OCI-LY3 (cell line): Measurements from ENCODE around the gene CHD2.
"Not testable (repeated sequence)": the region's sequence is repeated elsewhere in the genome, so short reads cannot be mapped to it uniquely, and the experiment has no call there.

Experiments
- H2AFZ ChIP-seq: fragments of 200-600, 300-600 bp; shearing (Covaris generic); 2 replicates; pipeline ENCODE4 v1.6.0; 2014; ENCODE audit warnings: antibody characterized with exemption, low read depth, low read length
- H3K27ac ChIP-seq: fragments of 200-600, 300-600 bp; sonication (generic); 2 replicates; pipeline ENCODE4 v1.5.1; 2014; ENCODE audit warnings: mild to moderate bottlenecking, low read length, moderate library complexity, mixed read lengths
- H3K27me3 ChIP-seq: fragments of 200-600, 300-600 bp; sonication (generic); 2 replicates; pipeline ENCODE4 v1.6.1; 2014; ENCODE audit warnings: low read depth, low read length, mixed read lengths
- H3K36me3 ChIP-seq: fragments of 200-600, 300-600 bp; sonication (generic); replicated peaks from 2 replicates; pipeline ENCODE3; 2014; ENCODE audit warnings: low read depth, low read length, mixed read lengths
- H3K4me1 ChIP-seq: fragments of 300-600, 200-600 bp; sonication (generic); 2 replicates; pipeline ENCODE4 v1.6.1; 2014; ENCODE audit warnings: low read length, mixed read lengths
- H3K4me2 ChIP-seq: fragments of 200-600, 300-600 bp; sonication (generic); 2 replicates; pipeline ENCODE4 v1.6.1; 2014; ENCODE audit warnings: low read length, mixed read lengths
- H3K4me3 ChIP-seq: fragments of 300-600, 200-600 bp; sonication (generic); 2 replicates; pipeline ENCODE4 v1.5.1; 2014; ENCODE audit warnings: antibody characterized with exemption, mild to moderate bottlenecking, low read length, moderate library complexity
- H3K79me2 ChIP-seq: fragments of 300-600, 200-600 bp; shearing (Covaris generic); 2 replicates; pipeline ENCODE4 v1.6.1; 2014; ENCODE audit warnings: mild to moderate bottlenecking, low read length, mixed read lengths
- H3K9ac ChIP-seq: fragments of 300-600, 200-600 bp; shearing (Covaris generic); 2 replicates; pipeline ENCODE4 v1.6.0; 2014; ENCODE audit warnings: mild to moderate bottlenecking, low read length, moderate library complexity
- H3K9me3 ChIP-seq: fragments of 200-600, 300-600 bp; shearing (Covaris generic); 2 replicates; pipeline ENCODE4 v1.6.1; 2014; ENCODE audit warnings: low read length, mixed read lengths; ENCODE audit not compliant: insufficient read depth
- H4K20me1 ChIP-seq: fragments of 200-600, 300-600 bp; sonication (generic); 2 replicates; pipeline ENCODE4 v1.6.1; 2016; ENCODE audit warnings: low read length, mixed read lengths; ENCODE audit not compliant: insufficient read depth
- EZH2phosphoT487 ChIP-seq: fragments of 200-600 bp; shearing (Covaris generic); IDR thresholded peaks from 2 replicates; pipeline ENCODE4 v1.6.1; 2018; ENCODE audit warnings: antibody characterized with exemption, mixed run types, low read depth
- TF ChIP-seq, protein P1 (sequence below): fragments of 200-600, 300-600 bp; sonication (generic); IDR thresholded peaks from 2 replicates; pipeline ENCODE4 v1.5.1; 2014; ENCODE audit warnings: antibody characterized with exemption, low read length, low read depth

Gene CHD2

DNA sequence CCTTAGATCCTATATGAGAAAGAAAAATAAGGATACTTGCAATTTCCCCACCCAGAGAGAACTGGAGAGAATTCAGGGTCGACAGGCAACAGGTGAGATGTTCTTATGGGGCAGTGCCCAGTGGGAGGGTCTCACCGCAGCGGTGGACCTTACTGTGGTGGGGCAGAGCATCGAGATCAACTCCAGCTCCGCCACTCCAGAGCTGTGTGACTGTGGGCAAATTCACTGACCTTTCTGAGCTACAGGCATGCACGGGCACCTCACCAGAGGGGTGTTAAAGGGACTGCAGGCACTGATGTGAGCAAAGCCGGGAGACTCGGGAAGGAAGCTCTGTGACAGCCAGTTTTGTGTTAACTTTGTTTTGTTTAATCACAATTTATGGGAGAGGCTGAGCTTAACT lies 158.0 kb downstream of the CHD2 start:
- Histone ChIP-seq H3K4me3 (no peak overlapping the region), H3K4me2 (no peak overlapping the region), H3K79me2 (no peaks in the 10 kb centered on the region), H3K4me1 (no peaks in the 10 kb centered on the region), H3K9ac (no peak overlapping the region), H3K27me3 (peaks cover 13% of the 10 kb centered on the region), H3K27ac (no peak overlapping the region), H4K20me1 (no peaks in the 10 kb centered on the region), H2AFZ (no peak overlapping the region), H3K9me3 (no peaks in the 10 kb centered on the region), H3K36me3 (no peaks in the 10 kb centered on the region)
- TF ChIP-seq EZH2phosphoT487 = no peak
- TF ChIP-seq, protein P1, sequence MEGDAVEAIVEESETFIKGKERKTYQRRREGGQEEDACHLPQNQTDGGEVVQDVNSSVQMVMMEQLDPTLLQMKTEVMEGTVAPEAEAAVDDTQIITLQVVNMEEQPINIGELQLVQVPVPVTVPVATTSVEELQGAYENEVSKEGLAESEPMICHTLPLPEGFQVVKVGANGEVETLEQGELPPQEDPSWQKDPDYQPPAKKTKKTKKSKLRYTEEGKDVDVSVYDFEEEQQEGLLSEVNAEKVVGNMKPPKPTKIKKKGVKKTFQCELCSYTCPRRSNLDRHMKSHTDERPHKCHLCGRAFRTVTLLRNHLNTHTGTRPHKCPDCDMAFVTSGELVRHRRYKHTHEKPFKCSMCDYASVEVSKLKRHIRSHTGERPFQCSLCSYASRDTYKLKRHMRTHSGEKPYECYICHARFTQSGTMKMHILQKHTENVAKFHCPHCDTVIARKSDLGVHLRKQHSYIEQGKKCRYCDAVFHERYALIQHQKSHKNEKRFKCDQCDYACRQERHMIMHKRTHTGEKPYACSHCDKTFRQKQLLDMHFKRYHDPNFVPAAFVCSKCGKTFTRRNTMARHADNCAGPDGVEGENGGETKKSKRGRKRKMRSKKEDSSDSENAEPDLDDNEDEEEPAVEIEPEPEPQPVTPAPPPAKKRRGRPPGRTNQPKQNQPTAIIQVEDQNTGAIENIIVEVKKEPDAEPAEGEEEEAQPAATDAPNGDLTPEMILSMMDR = no peak

DNA sequence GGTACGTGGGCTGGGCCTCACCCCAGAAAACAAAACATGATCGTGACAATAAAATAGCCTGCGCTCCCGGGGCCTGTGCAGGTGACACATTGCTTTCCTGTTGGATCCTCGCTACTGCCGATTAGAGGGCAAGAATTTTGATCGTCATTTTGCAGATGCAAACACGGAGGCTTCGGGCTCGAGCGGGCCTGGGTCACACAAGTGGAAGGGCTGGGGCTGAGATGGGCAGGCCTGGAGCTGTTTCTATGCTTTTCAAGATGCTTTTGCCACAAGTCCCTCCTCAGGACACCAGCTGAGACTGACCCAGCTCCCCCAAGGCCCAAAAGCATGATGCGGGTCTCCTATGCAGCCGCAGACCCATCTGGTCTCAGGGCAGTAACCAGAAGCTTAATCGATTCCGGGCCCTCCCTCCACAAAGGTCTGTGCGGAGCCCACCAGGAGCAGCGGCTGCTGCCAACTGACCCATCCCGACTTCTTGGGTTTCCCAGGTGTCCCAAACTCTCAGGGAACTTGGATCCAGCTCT lies 158.8 kb downstream of the CHD2 start:
- H3K36me3 ChIP-seq = no peaks in the 10 kb centered on the region
- H3K9ac ChIP-seq = no peak overlapping the region

DNA sequence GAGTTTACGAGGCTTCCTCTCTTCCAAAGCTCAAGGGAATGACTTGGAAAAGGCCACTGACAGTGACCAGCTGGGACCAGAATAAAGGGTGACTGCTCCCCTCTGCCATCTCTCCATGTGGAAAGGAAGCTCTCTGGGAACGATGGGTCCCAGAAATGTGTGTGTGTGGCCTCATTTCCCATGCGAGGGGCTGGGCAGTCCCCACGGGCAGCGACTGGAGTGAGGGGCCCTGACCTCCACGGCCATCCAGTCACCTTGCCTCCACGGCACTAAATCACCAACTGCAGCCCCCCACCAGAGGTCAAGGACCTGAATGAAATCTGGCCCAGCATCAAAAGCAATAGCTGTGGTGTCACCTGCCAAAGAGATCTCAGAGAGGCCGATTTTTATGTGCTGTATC lies 159.3 kb downstream of the CHD2 start:
- H2AFZ ChIP-seq = no peak overlapping the region
- no peaks in the 10 kb centered on the region for H3K4me1 ChIP-seq
- no peak overlapping the region for H3K4me3 ChIP-seq
- no peak overlapping the region for H3K27ac ChIP-seq
- H3K36me3 ChIP-seq = no peaks in the 10 kb centered on the region
- no peak overlapping the region for H3K9ac ChIP-seq
- H3K4me2 ChIP-seq = no peak overlapping the region
- peaks cover 23% of the 10 kb centered on the region for H3K27me3 ChIP-seq
- no peaks in the 10 kb centered on the region for H3K79me2 ChIP-seq
- TF ChIP-seq, protein P1 = no peak
- TF ChIP-seq EZH2phosphoT487 = no peak
- H3K9me3 ChIP-seq = no peaks in the 10 kb centered on the region
- no peaks in the 10 kb centered on the region for H4K20me1 ChIP-seq

More for the DNA sequence above, 158.8 kb downstream of the CHD2 start:
- Histone ChIP-seq H3K27ac (no peak overlapping the region), H2AFZ (no peak overlapping the region), H3K9me3 (no peaks in the 10 kb centered on the region), H3K4me2 (no peak overlapping the region), H3K4me3 (no peak overlapping the region), H3K79me2 (no peaks in the 10 kb centered on the region), H4K20me1 (no peaks in the 10 kb centered on the region), H3K4me1 (no peaks in the 10 kb centered on the region), H3K27me3 (peaks cover 21% of the 10 kb centered on the region)
- no peak for TF ChIP-seq EZH2phosphoT487
- TF ChIP-seq, protein P1 = no peak

DNA sequence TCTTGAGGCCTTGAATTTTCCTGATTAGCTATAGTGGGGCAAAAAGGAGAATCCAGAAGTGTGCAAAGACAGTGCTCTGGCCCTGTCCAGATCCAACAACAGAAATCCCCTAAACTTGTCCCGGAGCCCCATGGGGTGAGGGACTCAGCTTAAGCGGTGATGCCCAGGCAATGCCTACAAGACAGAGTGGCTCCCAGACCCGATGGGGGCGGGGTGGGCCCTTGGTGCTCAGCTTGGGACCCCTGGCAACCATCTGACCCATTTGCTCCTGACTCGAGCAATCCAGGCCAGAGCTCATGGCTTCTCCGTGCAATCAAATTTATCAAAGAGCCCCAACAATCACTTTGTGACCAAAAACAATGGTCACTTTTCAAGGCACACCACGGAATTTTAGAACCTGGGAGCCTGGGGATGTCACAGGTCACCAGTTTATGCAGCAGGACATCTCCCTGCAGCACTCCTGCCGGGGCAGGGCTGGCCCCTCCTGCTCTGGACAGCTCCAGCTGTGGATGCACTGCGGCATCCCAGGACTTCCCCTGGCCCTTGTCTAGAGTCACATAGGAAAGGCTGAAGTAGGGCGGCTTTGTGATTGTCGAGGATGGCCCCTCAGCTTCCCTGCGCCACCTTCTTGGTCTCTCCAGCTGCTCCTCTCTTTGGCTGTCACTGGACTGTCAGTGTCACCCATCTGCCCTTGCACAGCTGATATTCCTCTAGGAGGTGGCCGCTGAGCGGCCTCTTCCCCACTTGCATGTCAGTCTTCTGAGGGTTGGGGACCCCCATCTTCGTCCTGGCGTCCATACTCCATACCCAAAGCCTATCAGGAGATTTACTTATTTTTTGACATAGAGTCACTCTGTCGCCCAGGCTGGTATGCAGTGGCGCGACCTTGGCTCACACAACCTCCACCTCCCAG lies 160.5 kb downstream of the CHD2 start:
- no peak overlapping the region for H3K27ac ChIP-seq
- H3K27me3 ChIP-seq = peaks cover 26% of the 10 kb centered on the region
- H3K79me2 ChIP-seq = no peaks in the 10 kb centered on the region
- no peaks in the 10 kb centered on the region for H3K36me3 ChIP-seq
- no peaks in the 10 kb centered on the region for H4K20me1 ChIP-seq
- H3K9me3 ChIP-seq = no peaks in the 10 kb centered on the region
- no peak overlapping the region for H2AFZ ChIP-seq
- no peaks in the 10 kb centered on the region for H3K4me1 ChIP-seq
- no peak overlapping the region for H3K9ac ChIP-seq
- no peak overlapping the region for H3K4me3 ChIP-seq
- TF ChIP-seq EZH2phosphoT487 = no peak
- TF ChIP-seq, protein P1 = no peak
- no peak overlapping the region for H3K4me2 ChIP-seq

DNA sequence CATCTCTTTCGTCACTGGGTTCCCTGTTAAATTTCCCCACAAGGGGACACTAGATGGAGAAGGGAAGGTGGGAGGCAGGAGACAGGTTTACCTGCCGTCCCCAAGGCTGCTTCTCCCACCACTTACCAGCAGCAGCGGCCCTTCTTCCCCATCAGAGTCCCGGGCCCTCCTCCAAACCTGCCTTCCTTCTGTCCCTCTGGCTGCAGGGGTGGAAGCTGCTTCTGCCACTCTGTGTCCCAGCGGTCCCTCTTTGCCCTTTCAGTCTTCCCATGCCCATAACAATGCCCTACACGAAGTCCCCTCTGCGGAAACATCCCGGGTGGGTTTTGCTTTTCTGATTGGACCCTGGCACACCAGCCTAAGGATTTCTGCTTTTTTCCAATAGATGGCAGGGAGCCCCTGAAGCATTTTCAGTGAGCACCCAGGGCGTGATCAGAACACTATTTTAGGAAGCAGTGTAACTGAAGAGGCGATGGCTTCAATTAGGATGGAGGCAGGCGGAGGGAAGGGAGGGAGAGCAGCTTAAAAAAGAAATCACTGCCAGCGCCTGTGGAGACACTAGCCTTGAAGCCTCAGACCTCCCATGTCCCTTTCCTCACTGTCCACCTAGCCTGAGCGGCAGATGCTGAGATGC lies 162.6 kb downstream of the CHD2 start:
- not testable (repeated sequence) for H3K9ac ChIP-seq, H3K79me2 ChIP-seq, H3K36me3 ChIP-seq, H3K9me3 ChIP-seq, H3K4me1 ChIP-seq, H3K27ac ChIP-seq, H2AFZ ChIP-seq, H3K4me2 ChIP-seq, H4K20me1 ChIP-seq, H3K4me3 ChIP-seq
- H3K27me3 ChIP-seq = peaks cover 26% of the 10 kb centered on the region
